NCI-H1417 (cell line): ENCODE measurements around the gene GSTA5.
"Not testable (repeated sequence)": the region's sequence is repeated elsewhere in the genome, so short reads cannot be mapped to it uniquely, and the experiment has no call there.

Experiments
- DNase-seq, 3 experiments: peaks; one replicate each; lab custom pipeline; 2025; lab: John Stamatoyannopoulos, UW

The GSTA5 gene

DNA sequence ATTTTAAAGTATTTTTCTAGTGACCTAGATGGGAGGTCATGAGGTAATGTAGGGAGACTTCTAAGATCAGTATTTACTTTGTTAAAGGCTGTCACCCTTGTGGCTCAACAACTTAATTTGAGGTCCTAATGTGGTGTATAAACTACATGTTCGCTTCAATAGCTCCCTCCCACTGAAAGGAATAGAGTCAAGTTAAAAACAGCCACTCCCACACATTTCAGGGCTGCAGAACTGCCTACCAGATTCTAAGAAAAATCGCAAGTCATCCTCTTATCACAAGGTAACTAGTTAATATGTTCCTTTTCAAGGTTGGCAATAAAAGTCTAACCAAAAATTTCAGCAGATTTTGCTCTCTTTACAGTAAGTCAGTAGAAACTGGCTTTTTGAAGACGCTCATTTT, 52.1 kb downstream of the GSTA5 start:
- DNase-seq = no peak

GRCh38 chr6:52787917-52788316, 52.7 kb downstream of the GSTA5 start:
- DNase-seq = no peak

DNA sequence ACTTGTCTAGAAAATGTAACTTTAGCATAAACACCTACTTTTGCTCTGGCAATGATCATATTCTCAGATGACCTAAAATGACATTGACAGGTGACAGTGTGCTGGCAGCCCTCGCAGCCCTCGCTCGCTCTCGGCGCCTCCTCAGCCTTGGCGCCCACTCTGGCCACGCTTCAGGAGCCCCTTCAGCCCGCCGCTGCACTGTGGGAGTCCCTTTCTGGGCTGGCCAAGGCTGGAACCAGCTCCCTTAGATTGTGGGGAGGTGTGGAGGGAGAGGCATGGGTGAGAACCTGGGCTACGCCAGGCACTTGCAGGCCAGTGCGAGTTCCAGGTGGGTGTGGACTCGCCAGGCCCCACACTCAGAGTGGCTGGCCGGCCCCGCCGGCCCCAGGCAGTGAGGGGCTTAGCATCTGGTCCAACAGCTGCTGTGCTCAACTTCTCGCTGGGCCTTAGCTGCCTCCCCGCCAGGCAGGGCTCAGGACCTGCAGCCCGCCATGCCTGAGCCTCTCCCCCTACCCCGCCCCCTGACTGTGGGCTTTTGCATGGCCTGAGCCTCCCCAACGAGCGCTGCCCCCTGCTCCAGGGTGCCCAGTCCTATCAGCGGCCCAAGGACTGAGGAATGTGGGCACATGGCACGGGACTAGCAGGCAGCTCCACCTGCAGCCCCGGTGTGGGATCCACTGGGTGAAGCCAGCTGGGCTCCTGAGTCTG, 54.2 kb downstream of the GSTA5 start:
- DNase-seq = no peak

- DNase-seq = peak in 1 of 3 experiments; percentile 3
These were observed 57.8 kb downstream of the GSTA5 start for GRCh38 chr6:52782696-52783274.

DNA sequence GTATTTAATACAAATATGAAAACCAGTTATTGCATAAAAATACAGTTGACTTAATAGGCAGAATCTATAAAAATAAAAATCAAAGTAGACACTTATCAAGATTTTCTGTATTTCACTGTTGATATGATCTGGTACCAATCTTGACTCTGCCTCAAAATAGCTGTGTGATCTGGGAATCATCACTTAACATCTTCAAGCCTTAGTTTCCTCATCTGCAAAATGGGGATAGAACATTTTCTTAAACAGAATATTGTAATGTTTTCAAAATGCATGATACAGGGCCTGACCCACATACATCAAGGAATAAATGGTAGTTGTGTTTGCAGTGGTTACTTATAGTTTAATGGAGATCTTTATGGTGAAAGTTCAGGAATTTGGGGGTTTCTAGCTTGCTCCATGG, 58.4 kb downstream of the GSTA5 start:
- DNase-seq = not testable (repeated sequence)
